ENCODE data around the gene ANKRD60.

ANKRD60 gene

DNA sequence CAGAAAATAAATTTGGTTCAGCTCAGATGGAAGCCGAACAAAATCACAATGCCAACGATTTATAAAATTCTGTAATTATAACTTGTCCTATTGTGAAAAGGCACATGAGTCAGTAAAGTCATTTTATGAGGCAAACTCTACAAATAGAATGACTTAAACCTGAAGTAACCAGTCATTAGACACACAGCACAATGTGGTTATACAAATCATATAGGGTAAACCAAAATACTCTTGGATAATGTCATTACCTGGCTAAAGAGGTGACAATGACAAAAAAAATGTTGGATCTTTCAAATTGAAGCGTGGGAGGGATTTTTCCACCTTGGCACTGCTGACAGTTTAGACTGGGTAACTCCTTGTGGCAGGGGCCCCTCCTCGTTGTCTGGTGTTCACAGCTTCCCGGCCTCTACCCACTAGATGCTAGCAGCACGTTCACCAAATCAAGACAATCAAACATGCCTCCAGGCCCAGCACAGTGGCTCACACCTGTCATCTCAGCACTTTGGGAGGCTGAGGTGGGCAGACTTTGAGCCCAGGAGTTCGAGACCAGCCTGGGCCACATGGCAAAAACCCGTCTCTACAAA lies 5.0 kb downstream of the ANKRD60 start:
- DNase-seq (ENCODE audit: low spot score), result no peak

DNA sequence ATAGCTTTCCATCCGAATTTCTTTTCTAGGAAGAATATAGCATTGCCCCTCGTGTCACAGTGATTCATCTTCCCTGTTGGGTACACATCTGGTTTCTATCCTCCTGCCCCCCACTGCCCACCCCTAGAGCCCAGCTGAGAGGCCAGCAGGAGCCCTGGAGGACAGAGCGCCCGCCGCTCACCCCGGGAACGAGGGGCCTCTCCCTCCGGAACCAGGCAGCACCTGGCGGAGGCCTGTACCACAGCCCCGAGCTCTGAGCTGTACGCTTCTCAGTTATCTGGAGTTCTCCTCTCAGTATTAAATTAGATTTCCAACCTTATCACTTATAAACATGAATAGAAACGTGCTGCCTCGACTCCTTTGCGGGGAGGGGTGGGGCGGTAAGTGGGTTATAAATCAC lies 6.0 kb downstream of the ANKRD60 start:
- DNase-seq (ENCODE audit: low spot score), result no peak

DNA sequence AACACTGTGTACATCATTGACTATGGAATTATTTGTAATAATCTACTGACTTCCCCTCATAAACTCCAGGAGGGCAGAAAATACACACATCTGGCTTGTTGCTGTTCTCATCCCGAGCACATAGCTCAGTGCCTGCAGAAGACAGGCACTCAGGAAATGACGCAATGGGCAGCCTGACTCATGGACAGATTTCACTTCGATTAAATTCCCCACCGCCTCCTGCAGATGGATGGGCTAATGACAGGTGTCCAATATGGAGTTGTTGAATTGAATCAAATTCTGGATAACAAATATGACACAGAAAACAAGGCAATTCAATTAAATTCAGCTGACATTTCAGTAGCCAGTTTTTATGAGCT lies 9.1 kb downstream of the ANKRD60 start:
- no peak for DNase-seq (ENCODE audit: low spot score)

DNA sequence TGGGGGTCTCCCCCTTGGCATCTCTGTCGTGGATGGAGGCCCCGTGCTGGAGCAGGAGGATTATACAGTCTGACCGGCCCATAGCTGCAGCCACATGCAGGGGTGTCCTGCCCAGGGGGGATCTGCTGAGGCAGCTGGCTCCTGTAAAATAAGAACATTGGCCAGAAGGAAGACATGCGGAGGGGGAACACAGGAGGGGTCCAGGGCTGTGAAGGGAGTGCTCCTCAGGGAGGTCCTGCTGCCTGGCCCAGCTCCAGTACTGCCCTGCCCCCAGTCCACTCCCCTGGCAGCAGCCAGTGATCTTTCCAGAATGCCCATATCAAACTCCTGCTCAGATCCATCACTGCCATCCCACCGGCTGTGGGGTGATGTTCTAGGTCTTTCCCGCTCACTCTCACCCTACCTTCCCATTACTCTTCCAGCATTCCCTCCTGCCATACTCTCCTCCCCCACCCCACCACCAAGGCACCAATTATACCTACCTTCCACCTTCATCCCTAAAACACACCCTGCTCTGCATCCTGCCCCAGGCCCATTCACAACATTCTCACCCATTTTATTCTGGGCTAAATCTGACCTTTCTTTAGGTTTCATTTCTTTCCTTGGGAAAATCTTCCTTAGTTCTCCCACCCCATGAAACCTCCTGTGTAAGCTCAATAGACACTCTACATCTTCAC lies 9.7 kb downstream of the ANKRD60 start:
- no peak for DNase-seq (ENCODE audit: low spot score)

DNA sequence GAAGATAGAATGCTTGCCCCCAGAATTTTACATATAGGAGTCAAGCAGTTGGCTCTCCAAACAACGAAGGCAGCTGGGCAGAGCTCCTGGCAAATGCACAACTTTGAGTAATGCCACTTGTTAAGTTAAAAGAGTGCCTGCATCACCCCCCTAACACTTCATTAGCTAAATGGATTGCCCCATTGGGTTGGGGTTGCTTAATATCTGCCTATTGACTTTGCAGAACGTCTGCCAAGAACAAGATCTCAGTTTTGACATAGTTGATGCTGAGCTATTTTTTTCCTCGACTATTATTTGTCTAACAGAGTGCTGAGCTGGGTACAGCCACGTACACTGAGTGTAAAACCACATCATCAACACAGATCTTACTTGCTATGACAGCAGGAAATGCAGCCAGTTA lies 12.1 kb downstream of the ANKRD60 start:
- no peak for DNase-seq (ENCODE audit: low spot score)

DNA sequence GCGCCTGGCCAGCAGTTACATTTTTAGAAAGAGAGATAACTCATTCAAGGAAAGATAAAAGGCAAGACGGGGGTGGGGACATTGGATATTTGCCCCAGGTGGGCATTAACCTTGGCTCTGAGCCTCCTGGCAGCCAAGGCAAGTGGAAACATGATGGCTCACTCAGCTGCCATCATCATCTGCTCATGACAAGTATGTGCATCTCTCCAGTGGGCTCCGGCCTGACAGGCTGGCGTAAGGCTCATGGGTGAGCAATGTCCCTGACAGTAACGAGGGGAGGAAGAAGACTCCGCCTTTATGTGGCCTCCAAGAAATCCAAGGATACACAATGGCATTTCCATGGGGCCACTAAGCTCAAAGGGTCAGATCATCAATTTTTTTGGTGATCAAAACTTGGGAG lies 13.3 kb downstream of the ANKRD60 start:
- no peak for DNase-seq (ENCODE audit: low spot score)

DNA sequence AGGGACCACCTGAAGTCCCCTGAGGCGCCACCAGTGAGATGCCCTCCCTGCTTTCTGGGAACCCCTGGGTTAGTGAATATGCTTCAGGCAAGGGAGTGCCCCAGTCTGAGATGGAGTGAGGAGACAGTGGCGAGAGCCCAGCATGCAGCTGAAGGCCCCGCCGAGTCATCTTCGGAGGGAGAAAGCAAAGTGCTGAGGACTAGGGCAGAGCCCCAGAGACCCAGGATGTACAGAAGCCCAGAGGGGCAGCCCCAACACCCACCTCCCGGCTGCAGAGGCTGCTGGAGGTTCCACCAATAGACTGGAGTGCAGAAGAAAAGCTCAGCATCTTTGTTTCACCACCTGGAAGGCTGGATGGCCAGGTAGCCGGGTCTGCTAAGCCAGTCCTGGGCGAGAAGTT lies 14.1 kb downstream of the ANKRD60 start:
- DNase-seq (ENCODE audit: low spot score), result no peak

DNA sequence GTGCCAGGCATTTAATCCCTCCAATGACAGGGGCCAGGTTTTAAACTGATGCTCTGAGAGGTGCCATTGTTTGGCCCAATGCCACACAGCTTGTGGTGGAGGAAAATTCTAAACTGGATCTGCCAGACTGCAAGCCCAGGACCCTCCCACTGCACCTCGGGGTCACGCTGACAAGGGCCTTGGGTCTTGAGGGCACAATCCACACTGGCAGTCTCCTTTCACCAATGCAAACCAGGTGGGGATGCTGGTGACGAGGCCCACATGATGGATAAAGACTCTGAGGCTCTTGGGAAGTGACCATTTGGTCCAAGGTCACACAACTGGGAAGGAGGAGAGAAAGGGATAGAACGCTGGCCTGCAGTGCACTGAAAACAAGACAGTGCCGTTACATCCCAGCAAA lies 14.7 kb downstream of the ANKRD60 start:
- DNase-seq (ENCODE audit: low spot score), result no peak

DNA sequence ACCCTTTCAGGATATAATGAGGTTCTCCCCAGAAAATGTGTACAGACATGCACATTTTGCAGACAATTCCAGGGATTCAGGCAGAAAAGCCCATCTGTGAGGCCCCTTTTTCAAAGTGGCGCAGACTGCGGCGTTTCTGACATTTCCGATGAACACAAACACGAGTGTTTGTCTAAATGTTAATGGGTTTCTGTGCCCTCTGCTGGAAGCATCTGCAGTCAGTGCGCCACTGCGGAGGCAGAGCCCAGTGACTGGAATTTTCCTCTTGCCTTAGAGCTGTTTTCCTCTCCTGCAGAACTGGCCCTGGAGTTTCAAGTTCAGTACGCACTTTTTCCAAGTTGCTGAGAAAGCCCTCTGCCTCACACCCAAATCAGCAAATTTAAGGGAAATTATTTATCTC lies 15.3 kb downstream of the ANKRD60 start:
- DNase-seq (ENCODE audit: low spot score), result no peak

DNA sequence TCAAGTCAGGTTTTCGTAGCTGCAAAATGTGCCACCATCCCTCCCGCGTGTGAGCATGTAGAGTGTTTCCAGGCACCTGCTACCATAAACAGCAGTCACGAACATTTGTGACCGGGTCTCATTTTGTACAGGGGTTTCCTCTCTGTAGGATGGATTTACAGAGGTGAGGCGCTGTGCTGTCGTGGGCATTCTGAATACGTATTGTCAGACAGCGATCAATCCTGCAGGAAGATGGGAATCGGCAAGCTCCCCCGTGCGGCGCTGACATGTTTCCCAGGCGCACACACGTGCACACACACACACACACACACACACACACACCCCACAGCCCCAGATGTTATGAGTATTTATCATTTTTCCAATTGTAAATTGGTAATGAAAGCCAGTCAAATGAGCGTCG lies 15.8 kb downstream of the ANKRD60 start:
- no peak for DNase-seq (ENCODE audit: low spot score)

DNA sequence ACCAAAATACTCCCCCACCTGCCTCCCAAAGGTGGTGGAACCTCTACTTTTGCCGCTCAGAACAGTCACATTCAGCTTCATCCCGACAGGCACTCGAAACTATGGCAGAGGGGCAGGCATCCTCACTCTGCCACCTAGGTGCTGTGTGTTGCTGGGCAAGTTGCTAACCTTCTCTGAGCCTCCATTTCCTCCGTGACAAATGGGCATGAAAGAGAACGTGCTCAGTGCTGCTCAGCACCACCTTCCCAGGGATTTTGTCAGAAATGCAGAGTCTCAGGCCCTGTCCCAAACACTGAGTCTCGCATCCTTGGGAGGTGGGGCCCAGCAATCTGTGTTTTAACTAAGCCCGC lies 18.1 kb downstream of the ANKRD60 start:
- no peak for DNase-seq (ENCODE audit: low spot score)

DNA sequence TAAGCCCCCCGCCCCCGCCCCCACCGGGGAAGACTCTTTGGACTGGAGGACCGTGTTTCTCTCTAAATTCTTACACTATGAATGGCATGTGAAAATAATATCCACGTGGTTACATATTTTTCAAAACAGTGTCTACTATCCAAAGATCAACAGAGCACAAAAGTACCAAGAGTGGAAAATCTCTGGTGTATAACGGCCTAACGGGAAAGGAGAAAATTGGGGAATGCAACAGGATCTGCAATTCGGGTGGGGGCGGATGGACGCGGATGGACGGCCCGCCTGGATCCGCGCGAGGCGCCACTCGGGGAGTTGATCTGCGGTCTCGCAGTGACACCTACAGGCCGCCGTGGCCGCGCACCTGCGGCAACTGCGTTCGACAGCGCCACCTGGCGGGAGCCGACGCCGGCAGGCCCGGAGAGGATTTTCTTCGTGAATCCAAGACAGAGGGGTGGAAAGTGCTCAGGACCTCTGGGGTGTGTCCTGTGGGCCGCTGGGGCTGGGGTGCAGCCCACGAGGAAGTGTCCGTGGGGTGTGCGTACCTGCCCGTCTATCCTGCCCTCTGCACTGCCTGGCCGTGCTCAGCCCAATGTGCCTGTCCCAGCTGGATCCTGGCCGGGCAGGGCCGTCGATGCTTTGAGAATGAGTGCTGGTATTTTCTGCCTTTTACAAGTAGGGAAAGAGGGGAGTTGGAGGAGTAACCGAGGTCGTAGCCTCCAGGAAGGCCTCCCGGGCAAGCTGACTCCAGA lies 18.6 kb downstream of the ANKRD60 start:
- peak; percentile 78 for DNase-seq (ENCODE audit: low spot score)

DNA sequence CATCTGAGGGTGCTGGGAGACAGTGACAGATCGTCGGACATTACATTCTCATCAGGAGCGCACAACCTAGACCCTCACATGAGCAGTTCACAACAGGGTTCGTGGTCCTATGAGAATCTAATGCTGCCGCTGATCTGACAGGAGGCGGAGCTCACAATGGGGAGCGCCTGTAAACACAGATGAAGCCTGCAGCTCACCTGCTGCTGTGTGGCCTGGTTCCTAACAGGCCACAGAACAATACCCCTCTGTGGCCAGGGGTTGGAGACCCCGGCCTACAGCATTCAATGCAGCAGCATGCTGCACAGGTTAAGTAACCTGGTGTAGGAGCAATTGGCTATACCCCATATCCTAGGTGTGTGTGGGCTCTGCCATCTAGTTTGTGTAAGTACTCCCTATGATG lies 19.5 kb downstream of the ANKRD60 start:
- DNase-seq (ENCODE audit: low spot score), result no peak

DNA sequence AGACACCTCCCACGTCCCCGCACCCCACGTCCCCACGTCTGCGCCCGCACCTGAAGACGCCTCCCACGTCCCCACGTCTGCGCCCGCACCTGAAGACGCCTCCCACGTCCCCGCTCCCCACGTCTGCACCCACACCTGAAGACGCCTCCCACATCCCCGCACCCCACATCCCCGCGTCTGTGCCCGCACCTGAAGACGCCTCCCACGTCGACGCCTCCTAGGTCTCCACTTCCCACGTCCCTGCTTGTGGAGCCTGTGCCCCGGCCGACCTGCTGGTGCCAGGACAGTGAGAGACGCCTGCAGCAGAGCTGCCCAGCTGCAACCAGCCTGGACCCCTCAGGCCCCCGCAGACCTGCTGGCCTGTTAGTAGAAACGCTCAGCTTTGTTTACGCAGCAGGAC lies 22.6 kb downstream of the ANKRD60 start:
- DNase-seq (ENCODE audit: low spot score), result no peak

DNA sequence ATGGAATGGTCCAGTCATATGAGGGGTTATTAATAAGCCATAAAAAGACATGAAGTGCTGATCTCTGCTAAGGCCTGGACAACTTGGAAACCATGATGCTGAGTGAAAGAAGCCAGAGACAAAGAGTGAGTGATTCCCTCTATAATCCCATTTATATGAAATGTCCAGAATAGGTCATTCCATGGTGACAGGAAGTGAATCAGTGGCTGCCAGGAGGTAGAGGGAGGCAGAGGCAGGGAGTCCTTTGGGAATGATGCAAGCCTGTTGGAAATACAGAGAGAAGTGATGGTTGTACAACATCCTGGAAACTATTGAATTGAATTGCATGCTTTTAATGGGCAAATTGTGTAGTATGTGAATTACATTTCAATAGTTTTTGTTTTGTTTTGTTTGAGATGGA lies 26.4 kb downstream of the ANKRD60 start:
- DNase-seq (ENCODE audit: low spot score), result no peak

DNA sequence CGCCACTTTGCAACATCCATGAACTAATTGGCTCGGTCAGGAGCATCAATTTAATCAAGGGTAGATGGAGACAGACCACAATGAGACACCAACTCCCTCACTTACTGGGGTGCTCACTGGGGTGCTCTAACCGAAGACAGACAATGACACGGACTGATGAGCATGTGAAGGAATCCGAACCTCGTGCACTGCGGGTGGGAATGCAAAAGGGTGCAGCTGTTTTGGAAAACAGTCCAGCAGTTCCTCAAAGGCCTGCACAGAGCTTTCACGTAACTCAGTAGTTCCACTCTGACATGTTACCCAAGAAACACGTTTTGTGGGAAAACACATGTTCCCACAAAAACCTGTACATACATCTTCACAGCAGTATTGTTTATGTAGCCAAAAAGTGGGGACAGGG lies 26.8 kb downstream of the ANKRD60 start:
- DNase-seq (ENCODE audit: low spot score), result no peak

DNA sequence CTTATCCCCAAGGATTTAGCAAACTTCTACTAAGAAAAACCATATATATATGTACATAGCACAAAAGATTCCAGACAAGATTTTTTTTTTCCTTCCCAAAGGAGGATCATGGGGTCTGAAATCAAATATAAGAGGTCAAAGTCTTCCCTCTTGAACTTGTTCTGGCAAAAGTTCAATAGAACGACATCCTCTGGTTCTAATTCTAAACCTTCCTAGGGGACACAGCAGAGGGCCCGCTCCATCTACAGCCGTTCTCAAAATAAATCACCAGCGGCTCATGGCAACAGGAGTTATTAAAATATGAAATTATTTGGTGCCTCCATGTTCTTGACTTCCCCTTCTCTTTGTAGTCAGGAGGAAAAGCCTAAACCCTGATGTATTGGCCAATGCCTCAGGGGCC lies 29.0 kb downstream of the ANKRD60 start:
- no peak for DNase-seq (ENCODE audit: low spot score)

DNA sequence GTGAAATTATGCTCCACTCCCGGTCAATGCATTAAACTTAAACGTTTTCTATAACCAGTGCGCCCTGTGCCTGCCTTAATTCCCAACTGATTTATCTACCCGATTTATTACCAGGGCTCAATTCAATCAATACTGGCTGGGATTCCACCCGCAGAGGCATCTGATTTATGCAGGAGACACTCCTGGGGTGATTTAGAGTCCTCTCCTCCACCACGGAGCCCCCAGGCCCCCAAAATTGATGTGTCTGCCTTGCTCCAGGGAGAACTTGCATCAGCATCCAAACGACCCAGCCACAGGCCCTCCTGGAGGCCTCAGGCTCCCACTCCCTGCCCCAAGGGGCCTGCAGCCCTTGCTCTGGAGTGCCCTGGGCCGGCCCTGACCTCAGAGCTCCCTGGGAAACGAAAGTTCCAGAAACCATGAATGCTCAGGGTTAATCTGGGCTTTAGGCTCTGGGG lies 29.5 kb downstream of the ANKRD60 start:
- no peak for DNase-seq (ENCODE audit: low spot score)

DNA sequence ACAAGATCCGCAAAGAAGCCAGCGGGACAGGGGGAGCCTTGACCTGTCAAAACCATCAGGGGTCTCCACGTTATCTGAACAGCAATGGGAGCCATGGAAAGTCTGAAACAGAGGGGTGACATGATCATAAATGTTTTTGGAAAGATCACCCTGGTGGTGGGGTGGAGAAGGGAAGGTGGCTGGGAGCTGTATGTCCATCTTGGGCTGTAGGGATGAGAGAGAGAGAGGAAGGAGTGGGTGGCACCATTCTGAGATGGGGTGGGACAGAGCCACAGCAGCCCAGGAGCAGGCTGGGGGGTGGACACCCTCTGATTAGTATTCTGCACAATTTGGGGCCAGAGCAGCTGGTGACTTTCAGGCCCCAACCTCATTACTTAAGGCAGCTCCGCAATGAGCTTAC lies 30.1 kb downstream of the ANKRD60 start:
- DNase-seq (ENCODE audit: low spot score), result no peak

DNA sequence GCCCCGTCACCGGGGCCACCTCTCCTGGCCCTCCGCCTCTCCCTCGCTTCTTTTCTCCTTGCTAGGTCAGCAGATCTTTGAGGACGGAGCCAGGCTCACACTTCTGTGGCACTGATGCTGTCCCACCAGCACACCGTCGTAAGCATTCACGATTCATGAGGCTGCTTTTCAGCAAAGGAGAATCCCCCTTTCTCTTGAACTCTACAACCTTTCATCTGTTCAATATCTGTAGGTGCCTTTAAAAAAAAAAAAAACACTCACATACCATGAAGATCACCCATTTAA lies 31.3 kb downstream of the ANKRD60 start:
- no peak for DNase-seq (ENCODE audit: low spot score)

DNA sequence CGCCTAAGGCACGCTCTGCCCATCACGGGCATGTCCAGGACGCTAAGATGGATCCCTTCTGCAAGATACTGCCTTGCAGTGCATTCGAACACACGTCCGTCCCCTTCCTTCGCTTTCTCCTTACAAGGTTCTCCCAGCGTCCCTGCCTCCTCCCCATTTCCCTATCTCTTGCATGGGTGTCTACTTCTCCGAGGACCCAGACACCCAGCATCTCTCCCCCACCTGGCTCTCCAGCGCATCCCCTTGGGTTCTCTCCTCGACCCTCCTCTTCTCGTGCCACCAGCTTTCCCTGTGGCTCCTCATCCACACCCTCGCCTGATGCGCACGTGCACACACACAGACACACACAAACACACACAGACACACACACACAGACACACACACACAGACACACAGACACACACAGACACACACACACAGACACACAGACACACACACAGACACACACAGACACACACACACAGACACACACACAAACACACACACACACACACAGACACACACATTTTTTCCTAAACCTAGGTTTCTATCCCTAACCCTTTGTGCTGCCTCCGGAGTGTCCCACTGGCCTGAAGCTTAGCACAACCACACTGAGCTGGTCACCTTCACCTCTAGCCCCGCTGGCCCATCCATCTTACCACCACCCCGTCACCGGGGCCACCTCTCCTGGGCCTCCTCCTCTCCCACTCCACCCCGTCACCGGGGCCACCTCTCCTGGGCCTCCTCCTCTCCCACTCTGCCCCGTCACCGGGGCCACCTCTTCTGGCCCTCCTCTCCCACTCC lies 31.9 kb downstream of the ANKRD60 start:
- no peak for DNase-seq (ENCODE audit: low spot score)

DNA sequence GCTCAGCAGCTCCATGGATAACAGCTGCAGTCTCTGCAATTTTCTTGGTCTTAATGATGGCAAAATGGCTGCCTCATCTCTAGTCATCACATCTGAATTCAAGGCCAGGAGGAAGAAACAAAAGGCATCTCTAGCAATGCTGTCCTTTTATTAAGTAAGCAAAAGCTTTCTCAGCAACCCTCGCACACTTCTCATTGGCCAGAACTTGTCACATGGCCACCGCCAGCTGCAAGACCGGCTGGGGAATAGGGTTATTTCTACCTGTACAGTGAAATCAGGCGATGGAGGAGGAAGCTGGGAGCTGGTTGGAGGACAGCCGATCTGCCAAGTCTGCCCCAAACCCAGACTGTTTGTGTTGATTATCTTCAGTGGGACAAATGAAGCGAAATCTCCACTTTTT lies 33.4 kb downstream of the ANKRD60 start:
- DNase-seq (ENCODE audit: low spot score), result no peak

DNA sequence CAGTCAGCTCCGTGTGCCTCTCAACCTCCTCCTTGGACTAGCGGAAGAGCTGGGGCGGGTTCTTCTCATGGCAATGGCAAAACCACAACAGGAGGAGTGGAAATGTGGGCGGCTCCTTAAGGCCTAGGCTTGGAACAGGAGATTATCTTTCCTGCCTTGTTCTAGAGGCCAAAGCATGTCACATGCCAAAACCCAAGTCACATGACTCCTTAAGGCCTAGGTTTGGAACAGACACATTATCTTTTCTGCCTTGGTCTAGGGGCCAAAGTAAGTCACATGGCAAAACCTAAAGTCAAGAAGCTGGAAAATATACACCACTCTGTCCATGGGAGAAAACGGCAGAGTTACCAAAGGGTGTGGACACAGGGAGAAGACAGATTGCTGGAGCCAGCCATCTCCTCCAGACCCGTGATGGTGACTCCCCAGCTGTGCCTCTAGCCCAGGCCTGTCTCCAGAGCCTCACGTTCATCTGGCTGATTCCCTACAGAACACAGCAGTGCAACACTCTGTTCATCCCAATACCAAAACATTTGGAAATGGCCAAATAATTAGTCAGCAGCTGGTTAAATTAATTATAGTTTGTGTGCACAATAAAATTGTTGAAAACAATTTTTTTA lies 34.2 kb downstream of the ANKRD60 start:
- DNase-seq (ENCODE audit: low spot score), result no peak
